EH (cell line): Measurements from ENCODE around the gene SLC24A3.

ENCODE experiments used
- DNase-seq: peaks from one replicate; pipeline ENCODE4 v3.0.0-alpha.2; 2015; ENCODE audit warnings: low read depth

Gene SLC24A3

DNA sequence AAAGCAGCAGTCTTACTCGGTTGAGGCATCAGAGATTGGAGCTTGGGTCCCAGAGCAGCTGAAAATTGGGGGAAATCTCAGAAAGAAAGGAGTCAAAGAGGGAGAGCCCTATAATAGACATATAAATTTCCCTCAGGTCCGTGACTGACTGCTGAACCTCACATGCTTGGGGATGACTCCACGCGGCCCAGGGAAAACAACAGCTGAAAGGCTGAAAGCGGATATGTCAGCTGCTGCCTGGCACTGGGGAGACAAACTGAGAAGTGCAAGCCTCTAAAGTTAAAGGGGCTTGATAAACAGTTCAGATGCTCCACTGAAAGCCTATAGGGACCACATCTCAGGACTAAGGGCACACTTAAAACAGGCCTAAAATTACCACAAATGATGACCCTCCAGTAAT lies 289.7 kb downstream of the SLC24A3 start:
- DNase-seq, result no peak

DNA sequence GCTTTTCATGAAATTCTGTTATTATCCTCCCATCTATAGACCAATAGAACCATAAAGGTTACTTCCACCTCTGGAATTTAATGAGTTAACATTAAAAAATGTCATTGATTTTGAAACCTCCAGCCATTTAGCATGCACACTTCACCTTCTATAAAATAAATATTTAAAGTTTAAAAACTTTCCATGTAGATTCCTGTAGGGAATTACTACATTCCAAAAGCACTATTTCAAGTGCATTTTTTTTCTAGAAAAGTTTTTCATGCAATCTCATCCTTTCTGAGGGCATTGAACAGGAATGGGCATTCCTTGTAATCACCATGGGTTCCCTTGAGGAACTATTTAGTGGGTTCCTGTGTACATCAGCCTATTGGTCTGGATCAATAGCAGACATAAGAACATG lies 291.8 kb downstream of the SLC24A3 start:
- DNase-seq, result peak; percentile 50

DNA sequence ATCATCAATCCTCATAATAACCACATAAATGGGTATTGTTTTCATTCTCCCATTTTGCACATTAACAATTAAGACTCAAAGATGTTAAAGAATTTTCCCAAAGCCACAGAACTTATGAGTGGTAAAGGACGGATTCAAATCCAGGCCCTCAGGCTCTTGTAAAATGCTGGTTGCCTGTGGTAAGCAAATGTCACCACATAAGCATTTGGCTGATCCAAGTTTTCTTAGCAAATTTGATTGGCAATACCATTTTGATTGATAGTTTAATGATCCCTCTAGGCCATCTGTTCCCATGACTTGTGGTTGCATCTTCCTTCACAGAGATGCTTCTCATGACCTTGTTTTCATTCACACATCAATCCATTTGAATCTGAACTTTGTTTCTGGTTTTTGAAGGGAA lies 293.6 kb downstream of the SLC24A3 start:
- peak; percentile 79 for DNase-seq

DNA sequence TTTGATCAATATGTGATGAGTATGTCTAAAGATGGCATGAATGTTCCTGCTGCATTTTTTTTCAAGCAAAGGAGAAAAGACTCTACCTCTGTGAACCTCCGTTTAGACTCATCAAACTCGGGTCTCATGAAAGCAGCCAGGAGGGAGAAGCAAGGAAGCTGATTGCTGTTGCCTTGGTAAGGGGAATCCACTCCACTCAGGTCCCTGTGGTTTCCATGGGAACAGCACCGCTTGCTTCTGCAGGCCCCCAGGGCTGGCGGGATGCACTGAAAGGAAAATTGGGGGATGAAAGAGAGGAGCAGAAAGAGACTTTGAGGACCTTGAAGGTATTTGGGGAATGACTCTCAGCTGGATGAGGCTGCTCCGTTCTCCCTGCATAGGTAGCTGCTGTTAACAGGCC lies 296.0 kb downstream of the SLC24A3 start:
- DNase-seq, result no peak

DNA sequence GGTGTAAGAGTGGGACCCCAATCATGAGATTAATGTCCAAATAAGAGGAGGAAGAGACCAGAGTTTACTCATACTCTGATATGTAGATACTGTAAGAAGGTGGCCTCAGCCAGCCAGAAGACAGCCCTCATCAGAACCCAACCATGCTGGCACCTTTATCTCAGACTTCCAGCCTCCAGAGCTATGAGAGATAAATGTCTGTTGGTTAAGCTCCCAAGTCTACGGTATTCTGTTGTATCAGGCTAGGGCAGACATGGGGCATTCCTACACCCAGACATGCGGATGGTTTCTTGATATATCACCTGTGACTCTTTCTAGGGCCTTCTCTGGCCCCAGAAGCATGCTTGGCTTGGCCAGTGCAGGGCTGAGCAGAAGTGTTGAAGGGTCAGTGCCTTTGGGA lies 298.2 kb downstream of the SLC24A3 start:
- no peak for DNase-seq

DNA sequence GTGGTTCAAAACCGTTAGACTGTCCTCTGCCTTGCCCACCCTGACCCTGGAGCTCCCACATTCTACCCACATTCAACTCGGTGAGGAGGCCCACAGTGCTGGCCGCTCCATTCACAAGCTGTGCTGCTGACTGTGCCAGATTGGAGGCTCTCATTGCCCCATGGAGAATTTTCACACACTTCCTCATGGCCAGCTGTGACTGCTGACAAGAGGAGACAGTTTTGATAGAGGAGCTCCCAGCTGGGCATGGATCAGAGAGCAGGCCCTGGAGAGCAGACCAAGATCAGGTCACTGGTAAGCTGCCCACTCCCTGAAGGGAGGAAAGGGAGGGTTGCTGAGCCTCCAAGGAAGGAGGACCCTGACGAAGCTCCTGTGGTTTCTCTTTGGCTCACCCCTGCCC lies 299.5 kb downstream of the SLC24A3 start:
- no peak for DNase-seq

DNA sequence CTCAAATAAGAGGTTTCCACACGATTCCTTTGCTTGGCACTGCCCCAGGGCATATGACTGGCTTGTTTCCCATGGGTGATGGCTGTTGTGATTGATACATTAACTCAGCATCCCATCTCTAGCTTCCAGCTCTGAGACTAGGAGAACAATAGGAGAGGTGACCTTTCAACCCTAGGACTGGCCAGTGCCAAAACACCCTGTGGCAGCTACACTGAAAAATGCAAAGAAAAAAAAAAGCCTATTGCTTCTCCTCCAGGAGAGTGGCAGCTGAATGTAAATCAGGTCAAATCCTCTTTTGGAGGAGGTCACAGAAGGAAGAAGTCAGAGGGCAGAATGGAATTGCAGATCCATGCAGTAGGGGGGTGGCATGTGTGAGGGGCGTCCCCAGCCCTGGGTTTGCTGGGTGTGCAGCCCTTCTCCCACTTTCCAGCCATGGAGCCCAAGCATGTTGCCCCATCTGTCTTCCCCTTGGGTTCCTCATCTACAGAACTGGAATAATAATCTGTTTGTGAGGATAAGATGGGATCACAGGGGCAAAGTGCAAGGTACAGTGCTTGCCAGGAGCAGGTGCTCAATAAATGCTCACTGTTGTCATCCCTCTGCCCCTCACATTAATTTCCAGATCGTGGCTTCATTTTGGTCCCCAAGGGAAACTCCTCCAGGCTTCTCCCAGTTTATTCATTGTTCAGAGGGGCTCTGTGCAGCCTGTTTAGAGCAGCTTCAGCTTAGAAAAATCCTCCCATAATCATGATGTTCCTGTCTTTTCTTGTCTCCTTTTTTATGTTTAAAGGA lies 300.6 kb downstream of the SLC24A3 start:
- no peak for DNase-seq

DNA sequence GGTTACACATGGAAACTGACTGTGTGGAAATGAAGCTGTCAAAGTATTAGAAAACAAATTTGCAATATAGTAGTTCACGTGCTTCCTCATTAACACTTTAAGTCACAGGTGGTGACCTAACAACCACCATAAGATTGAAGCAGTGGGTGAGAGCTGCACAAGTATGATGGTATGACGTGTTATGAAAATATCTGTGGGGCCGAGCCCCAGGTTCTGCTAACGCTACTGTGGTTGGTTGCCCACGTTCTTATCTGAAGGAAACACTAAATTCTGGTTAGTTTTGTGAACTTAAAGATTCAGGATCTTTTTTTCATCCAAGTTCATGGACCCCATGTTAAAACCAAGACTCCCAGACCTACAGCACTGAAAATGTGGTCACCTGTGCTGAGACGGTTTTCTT lies 302.6 kb downstream of the SLC24A3 start:
- no peak for DNase-seq

DNA sequence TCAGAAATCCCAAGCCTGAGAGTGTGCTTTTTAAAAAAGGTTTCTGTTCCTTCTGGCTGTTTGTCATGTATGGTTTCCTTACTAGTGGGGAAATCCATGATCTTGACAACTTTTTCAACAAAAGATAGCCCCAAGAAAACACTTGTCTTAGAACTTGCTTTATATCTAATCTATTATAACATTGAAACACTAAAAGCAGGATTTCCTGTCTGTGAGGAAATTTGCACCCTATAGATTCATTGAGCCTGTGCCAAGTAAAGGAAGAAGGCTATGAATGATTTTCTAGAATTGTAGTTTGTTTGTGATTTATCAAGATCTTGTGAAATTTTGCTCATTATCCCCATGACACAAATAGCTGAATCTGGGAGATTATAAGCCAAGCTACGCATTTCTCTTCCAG lies 307.0 kb downstream of the SLC24A3 start:
- DNase-seq, result no peak

DNA sequence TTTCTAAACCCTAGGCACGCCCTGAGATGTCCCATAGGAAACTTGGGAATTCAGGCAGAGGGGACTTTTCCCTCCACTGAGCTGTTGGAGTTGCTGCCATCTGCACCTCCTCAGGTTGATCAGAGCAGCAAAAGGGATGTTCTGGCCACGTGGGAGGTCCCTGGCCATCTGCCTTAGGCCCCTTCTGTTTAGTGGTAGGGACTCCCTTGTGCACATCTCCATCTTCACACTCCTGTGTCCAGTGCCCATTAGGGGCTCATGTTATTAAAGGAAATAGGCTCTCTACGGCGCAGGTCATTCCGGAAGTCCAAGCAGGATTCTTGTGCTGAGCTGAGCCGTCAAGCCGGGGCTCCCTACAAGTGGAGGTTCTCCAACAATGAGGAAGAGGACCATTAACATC lies 307.8 kb downstream of the SLC24A3 start:
- no peak for DNase-seq

DNA sequence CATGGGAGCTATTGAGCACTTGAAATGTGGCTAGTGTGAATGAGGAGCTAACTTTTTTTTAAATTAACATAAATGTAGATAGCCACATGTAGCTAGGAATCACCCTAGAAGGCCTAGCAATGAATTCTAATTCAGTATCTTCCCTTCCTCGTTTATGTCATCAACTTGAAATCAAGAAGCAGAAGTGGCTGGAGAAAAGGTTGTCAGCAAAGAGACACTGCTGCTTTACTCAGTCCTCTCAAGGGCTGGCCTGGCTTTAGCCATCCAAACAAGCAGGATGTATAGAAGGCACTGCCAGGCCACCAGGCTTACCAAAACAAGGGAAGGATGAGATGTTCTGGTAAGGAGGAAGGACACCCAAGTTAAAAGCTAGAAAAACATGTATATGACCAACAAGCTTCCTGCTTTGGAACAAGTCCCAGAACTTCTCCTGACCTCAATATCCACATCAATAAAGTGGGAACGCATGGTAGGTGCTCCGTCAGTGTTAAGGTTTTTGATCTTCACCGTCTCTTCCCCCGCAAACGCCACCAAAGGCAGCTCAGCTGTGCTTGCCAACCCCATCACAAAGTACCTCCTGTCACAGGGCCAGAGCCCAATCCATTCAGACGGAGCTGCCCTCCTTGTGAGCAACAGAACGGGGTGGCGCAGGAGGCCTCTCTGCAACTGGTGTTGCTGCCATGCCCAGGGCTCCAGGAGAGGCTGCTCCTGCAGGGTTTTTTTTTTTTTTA lies 309.8 kb downstream of the SLC24A3 start:
- DNase-seq, result no peak

DNA sequence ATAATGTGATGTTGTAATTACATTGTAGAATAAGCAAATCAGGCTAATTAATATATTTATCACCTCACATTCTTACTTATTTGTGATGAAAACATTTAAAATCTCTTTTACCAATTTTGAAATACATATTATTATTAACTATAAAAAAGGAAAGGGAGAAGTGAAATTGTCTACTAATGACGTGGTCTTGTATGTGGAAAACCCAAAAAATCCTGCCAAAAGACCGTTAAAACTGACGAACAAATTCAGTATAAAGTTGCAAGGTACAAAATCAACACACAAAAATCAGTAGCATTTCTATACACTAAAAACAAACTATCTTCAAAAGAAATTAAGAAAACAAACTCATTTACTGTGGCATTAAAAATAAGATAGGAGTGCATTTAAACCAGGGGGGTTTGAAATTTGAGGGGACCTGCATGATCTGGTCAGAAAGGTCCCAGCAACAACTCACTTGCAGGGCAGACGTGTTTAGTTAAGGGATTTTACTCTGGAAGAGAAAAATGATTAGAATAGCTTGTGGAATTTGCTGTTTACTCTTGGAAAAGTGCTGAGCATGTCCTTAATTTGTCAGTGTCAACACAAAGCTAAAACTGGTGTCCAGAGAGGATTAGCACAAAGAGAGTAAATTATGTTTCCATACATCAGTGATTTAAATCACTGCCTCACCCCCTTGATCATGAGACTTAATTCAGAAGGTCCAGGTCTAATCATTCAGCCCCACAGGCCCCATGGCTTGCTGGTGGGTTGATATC lies 310.6 kb downstream of the SLC24A3 start:
- no peak for DNase-seq

DNA sequence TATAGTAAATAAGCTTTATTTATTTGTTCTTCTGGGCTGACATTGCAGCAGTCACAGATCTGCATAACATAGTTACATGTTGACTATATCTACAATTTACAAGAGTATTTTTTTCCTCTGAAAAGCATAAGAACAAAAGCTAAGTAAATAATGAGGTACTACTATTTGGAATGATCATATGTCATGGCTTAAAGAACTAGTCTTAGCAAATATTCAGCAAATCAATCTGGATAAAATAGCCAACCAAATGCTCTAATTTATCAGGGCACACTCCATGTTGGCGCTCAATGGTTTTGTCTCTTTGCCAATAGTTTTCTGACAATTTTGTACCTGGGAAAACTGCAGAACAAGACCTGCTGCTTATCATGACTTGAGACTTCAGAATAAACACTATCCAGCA lies 312.2 kb downstream of the SLC24A3 start:
- DNase-seq, result no peak

DNA sequence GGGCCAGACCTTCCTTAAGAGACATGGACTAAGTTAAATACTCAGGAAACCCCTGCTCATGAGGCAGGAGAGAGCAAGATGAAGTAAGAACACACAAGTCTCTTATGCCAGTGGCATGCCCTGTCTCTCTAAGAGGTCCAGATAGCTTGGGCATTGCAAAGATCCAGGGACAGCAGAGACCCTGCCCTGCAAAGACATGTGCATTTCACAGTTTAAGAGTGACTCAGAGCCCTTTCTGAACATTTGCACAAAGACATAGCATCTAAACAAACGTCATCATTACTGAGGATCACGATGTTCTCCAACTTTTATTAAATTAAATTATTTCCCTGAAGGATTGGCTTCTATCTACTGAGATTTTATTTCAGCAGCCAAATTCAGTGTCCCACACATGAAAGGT lies 315.1 kb downstream of the SLC24A3 start:
- no peak for DNase-seq

DNA sequence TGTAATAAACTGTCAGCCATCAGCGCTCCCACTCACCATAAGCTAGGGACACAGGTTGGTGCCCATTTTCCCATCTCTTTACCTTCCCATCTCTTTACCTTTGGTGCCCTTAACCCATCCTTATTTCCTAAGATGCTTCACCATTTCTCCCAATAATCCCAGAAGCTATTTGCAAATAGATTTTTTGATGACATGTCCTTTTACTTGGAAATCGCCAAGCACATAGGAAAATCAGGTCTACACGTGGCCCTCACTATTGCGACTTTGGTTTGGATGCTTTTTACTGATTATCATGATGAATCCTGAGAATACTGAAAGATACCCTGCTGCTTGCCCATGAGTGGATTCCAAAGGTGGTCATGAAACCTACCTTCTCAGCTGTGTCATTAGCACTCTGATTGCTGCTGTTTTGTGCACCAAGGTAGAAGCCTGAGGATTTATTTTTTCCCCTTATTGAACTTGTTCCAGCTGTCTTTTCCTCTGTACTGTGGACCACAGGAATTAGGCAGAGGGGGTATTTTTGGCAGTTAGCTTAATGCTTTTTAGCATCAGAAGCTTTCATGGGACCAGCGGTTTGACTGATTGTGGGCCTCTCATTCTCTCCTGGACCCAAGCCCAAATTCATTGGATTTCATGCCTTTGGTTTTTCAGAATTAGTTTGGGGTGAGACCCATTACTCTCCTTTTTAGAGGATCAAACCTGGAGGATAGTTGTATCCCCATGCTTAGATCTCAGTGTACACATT lies 316.0 kb downstream of the SLC24A3 start:
- no peak for DNase-seq

DNA sequence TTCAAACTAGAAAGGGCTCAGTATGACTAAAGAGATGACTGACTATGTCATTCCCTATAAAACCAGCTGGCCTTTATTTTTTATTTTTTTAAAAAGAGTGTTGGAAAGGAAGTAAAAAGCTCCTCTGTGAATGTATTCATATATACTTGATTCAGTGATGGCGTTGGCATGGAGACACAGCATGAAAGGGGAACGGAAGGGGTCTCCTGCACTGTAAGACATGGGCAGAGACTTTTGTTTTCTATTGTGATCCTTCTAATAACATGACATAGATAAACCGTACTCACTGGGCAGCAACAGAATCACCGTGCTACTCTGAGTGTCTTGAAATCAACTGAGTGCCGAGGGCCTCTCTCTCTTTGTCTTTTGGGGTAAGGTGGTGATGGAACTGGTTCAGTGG lies 317.6 kb downstream of the SLC24A3 start:
- peak; percentile 42 for DNase-seq

DNA sequence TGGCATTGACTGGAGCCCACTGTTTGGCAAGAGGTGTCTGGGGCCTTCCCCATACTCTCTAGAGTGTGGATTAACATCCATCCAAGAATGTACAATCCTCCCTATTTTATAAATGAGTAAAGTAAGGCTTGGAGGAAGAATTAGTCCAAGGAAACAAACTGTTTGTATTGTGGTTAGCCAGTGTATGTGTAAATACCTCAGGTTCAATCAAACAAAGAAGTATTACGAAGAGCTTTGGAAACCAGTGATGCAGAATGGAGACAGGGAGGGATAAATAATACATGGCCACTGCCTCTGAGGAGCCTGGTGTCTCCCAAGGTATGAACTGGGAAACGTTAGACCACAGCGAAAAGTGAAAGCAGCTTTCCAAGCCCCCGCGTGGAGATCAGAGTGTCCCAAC lies 319.0 kb downstream of the SLC24A3 start:
- DNase-seq, result no peak

DNA sequence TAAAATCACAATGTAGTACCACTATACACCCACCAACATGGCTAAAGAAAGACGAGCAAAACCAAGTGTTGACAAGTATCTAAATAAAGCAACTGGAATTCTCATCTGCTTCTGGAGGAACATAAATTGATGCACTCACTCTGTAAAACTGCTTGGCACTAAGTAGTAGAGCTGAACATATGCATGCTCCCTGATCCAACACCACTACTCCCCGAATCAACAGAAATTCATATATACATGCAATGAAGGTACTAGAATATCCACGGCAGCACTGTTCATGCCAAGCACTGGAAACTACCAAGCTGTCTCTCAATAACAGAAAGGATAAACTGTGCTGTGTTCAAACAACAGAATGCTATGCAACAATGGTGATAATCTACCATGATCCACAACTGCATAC lies 326.1 kb downstream of the SLC24A3 start:
- DNase-seq, result no peak

DNA sequence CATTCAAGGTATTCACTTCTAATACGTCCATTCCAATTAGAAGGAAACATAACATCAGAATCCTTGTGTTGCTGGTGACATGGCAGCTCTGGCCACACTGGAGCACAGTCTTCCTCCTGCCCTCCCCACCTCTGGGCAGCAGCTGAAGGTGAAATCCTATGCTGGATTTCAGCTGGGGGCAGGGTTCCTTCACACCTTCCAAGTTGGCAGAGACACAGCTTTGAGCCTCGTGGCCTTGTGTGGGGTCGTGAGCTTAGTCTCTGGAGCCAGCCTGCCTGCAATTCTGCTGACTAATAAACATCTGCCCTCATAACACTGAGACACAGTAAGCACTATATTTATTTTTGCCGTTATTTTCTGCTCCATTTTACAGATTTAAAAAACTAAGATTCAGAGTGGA lies 326.7 kb downstream of the SLC24A3 start:
- no peak for DNase-seq

DNA sequence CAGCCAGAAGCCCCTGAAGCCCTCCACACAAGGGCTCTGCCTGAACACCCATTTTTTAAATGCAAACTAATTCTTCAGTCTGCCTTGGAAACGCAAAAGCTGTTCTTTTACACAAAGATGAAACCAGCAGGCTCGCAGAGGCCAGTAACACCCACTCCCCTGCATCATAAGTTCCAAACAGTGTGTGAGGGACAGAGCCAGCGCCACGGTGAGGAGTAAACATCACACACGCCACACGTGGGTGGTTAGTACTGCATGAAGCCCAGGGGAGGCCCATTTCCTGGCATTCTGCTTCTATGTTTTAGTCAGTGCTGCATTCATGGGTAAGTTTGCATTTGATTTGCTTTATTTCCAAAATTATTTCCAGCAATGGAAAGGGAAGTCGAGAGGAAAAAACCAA lies 327.9 kb downstream of the SLC24A3 start:
- DNase-seq, result no peak

DNA sequence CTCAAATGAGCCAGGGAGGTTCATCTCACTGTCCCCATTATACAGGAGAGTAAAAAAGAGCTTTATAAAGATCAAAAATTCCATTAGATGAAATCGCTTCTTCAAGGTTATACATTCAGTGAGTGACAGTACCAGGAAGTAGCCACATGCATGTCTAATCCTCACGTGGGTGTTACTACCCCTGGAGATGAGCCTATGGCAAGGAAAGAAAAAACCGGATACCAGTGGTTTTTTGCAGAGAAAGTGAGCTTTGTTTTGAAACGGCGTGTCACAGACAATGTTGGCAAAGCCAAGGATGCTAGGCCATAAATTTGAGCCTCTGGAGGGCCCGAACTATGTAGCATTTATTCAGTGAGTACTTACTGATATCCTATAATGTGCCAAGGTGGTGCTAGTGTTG lies 330.7 kb downstream of the SLC24A3 start:
- DNase-seq, result no peak

DNA sequence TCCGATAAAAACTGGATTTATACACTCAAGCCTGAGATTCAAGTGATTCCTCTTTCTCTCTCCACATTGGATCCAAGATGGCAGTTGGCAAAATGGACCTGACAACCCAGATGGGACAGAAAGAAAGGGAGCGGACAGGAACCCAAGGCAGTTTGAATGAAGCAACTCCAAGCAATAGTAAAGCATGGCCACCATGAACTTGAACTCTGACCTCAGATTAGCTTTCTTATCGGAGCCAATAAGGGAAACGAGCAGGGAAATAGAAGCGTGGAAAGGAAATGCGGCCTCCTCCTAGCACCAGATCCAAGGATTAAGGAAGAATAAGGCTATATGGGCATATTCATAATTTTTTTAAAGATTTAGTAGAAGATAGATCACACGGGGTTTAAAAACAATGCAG lies 332.2 kb downstream of the SLC24A3 start:
- no peak for DNase-seq
